Mucosa of stomach (tissue), 1 donor: Measurements from ENCODE around the gene UBE2S.
"Not testable (repeated sequence)": the region's sequence is repeated elsewhere in the genome, so short reads cannot be mapped to it uniquely, and the experiment has no call there.

Experiments
- H3K27me3 ChIP-seq: one replicate; pipeline ENCODE4 v1.7.0; 2013; ENCODE audit warnings: mild to moderate bottlenecking, low read length; ENCODE audit not compliant: control insufficient read depth, insufficient read depth
- H3K36me3 ChIP-seq: one replicate; pipeline ENCODE4 v1.7.0; 2013; ENCODE audit warnings: low read length; ENCODE audit not compliant: control insufficient read depth, insufficient read depth
- H3K4me1 ChIP-seq: one replicate; pipeline ENCODE4 v1.7.0; 2013; ENCODE audit warnings: mild to moderate bottlenecking, low read length; ENCODE audit not compliant: control insufficient read depth, insufficient read depth
- H3K4me3 ChIP-seq: one replicate; pipeline ENCODE4 v1.7.0; 2013; ENCODE audit warnings: low read length
- H3K9ac ChIP-seq: one replicate; pipeline ENCODE4 v1.7.0; 2013; ENCODE audit warnings: mild to moderate bottlenecking, low read length, moderate library complexity
- H3K9me3 ChIP-seq: one replicate; pipeline ENCODE4 v1.7.0; 2013; ENCODE audit warnings: mild to moderate bottlenecking, low read length, moderate library complexity; ENCODE audit not compliant: control insufficient read depth
- donor health status: Pancreatic carcinoma.

The UBE2S gene

DNA sequence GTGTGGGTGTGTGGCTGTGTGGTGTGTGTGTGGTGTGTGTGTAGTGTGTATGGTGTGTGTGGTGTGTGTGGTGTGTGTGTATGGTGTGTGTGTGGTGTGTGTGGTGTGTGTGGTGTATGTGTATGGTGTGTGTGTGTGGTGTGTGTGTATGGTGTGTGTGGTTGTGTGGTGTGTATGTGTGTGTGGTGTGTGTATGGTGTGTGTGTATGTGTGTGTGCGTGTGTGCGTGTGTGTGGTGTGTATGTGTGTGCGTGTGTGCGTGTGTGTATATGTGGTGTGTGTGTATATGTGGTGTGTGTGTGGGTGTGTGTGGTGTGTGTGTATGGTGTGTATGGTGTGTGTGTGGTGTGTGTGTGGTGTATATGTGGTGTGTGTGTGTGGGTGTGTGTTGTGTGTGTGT is 27.4 kb upstream of the UBE2S start:
- H3K4me1 ChIP-seq: no peaks in the 10 kb centered on the region
- no peak overlapping the region for H3K4me3 ChIP-seq
- no peaks in the 10 kb centered on the region for H3K9me3 ChIP-seq
- H3K27me3 ChIP-seq: peaks cover 64% of the 10 kb centered on the region
- H3K36me3 ChIP-seq: no peaks in the 10 kb centered on the region
- H3K9ac ChIP-seq: no peak overlapping the region

GRCh38 chr19:55434356-55434919 is 26.9 kb upstream of the UBE2S start:
- Histone ChIP-seq H3K36me3 (no peaks in the 10 kb centered on the region), H3K27me3 (peaks cover 61% of the 10 kb centered on the region), H3K9ac (no peak overlapping the region), H3K4me3 (no peak overlapping the region), H3K9me3 (no peaks in the 10 kb centered on the region), H3K4me1 (no peaks in the 10 kb centered on the region)

DNA sequence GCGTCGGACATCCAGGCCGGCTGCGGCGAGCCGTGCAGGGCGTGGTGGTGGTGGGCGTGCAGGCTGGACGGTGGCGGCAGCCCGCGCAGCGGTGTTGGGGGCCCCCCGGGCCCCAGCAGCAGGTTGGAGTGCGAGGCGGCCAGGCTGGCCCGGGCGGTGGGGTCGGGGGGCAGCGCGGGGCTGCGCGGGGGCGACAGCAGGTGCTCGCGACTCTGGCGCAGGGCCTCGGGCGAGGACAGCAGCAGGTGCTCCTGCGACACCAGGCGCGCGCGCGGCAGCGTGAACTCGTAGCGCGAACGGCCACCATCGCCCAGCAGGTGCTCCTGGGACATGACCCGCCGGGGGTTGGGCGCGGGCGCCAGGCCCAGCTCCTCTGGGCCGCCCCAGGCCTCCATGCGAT is 25.7 kb upstream of the UBE2S start:
- no peak overlapping the region for H3K4me3 ChIP-seq
- H3K4me1 ChIP-seq: no peaks in the 10 kb centered on the region
- H3K9me3 ChIP-seq: no peaks in the 10 kb centered on the region
- no peaks in the 10 kb centered on the region for H3K36me3 ChIP-seq
- H3K9ac ChIP-seq: no peak overlapping the region
- H3K27me3 ChIP-seq: peaks cover 49% of the 10 kb centered on the region

GRCh38 chr19:55432241-55432959 is 24.8 kb upstream of the UBE2S start:
- no peak overlapping the region for H3K4me3 ChIP-seq
- H3K36me3 ChIP-seq: no peaks in the 10 kb centered on the region
- no peaks in the 10 kb centered on the region for H3K4me1 ChIP-seq
- H3K27me3 ChIP-seq: peaks cover 41% of the 10 kb centered on the region
- no peak overlapping the region for H3K9ac ChIP-seq
- H3K9me3 ChIP-seq: no peaks in the 10 kb centered on the region

- no peaks in the 10 kb centered on the region for H3K9me3 ChIP-seq
- no peak overlapping the region for H3K9ac ChIP-seq
- H3K27me3 ChIP-seq: peaks cover 38% of the 10 kb centered on the region
- H3K4me3 ChIP-seq: no peak overlapping the region
- no peaks in the 10 kb centered on the region for H3K4me1 ChIP-seq
- no peaks in the 10 kb centered on the region for H3K36me3 ChIP-seq
Observed at GRCh38 chr19:55431183-55431582, 23.6 kb upstream of the UBE2S start.

- Histone ChIP-seq H3K36me3 (no peaks in the 10 kb centered on the region), H3K4me1 (no peaks in the 10 kb centered on the region), H3K4me3 (no peak overlapping the region), H3K9ac (no peak overlapping the region), H3K9me3 (no peaks in the 10 kb centered on the region), H3K27me3 (peaks cover 1% of the 10 kb centered on the region)
Observed at GRCh38 chr19:55426042-55426441, 18.5 kb upstream of the UBE2S start.

GRCh38 chr19:55424518-55424917 is 16.9 kb upstream of the UBE2S start:
- Histone ChIP-seq H3K4me3 (no peak overlapping the region), H3K9me3 (no peaks in the 10 kb centered on the region), H3K36me3 (no peaks in the 10 kb centered on the region), H3K9ac (no peak overlapping the region), H3K4me1 (no peaks in the 10 kb centered on the region), H3K27me3 (no peaks in the 10 kb centered on the region)

DNA sequence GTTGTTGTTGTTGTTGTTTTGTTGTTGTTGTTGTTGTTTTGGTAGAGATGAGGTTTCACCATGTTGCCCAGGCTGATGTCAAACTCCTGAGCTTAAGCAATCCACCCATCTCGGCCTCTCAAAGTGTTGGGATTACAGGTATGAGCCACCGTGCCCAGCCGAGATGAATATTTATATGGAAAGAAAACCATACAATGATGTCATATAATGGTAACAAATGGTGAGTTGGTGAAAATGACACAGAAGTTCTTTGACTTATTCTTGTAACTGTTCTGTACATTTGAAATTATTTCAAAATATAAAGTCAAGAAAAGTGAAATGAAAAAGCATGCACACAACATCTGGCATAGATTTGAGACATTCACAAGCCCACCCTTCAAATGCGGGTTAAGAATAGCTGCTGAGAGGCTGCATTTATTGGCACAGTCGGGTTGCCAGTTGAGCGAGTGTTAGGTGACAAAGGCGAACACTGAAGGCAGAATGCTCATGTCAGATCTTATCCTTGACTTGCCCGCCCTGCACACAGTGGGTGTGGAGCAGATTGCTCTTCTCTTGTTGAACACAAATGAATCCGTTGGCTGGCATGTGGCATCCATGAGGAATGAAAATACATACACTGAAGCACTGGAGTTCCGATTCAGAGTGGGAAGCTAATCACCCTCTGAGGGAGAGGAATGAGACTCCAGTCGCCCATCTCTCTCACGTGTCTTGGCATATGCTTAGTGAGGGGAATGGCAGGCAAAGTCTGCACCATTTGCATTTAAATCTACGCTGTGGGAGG is 15.8 kb upstream of the UBE2S start:
- Histone ChIP-seq H3K4me1 (no peaks in the 10 kb centered on the region), H3K4me3 (no peak overlapping the region), H3K36me3 (no peaks in the 10 kb centered on the region), H3K9me3 (no peaks in the 10 kb centered on the region), H3K27me3 (no peaks in the 10 kb centered on the region), H3K9ac (no peak overlapping the region)

DNA sequence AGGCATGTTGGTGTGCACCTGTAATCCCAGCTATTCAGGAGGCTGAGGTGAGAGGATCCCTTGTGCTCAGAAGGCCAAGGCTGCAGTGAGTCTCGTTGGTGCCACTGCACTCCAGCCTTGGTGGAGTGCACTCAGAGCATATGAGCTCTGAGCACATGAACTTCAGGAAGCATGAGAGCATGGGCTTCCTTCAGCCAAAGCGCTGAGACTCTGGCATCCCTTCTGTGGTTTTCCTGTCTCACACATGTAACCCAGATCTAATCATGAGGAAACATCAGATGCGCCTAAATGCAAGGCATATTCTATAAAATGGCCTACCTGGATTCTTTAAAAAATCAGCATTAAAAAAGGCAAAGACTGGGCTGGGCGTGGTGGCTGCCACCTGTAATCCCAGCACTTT is 13.7 kb upstream of the UBE2S start:
- H3K27me3 ChIP-seq, H3K4me1 ChIP-seq, H3K36me3 ChIP-seq, H3K9me3 ChIP-seq, H3K9ac ChIP-seq, H3K4me3 ChIP-seq: not testable (repeated sequence)

- Histone ChIP-seq H3K9ac (no peak overlapping the region), H3K4me3 (no peak overlapping the region), H3K9me3 (no peaks in the 10 kb centered on the region), H3K27me3 (no peaks in the 10 kb centered on the region), H3K36me3 (no peaks in the 10 kb centered on the region), H3K4me1 (no peaks in the 10 kb centered on the region)
Observed at GRCh38 chr19:55419624-55420236, 12.1 kb upstream of the UBE2S start.

DNA sequence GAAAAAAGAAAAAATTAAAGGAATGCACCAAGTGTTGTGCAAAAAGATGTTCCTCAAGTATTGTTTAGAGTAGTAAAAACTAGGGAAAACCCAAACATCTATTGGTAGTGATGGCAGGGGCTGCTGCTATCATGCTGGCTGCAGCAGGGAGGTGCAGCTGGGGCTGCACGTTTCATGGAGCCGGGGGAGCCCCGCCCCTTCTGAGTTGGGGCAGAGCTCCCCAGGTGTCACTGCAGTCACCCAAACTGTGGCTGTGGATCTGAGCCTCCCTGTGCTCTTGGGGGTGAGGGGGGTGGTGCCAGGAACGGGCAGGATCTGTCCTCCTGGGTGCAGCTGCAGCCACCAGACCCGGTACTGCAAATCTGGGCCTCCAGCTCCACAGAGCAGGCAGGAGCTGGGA is 11.5 kb upstream of the UBE2S start:
- Histone ChIP-seq H3K4me3 (no peak overlapping the region), H3K9ac (no peak overlapping the region), H3K27me3 (no peaks in the 10 kb centered on the region)

GRCh38 chr19:55418185-55418584 is 10.6 kb upstream of the UBE2S start:
- Histone ChIP-seq H3K9ac (no peak overlapping the region), H3K4me3 (no peak overlapping the region), H3K4me1 (no peaks in the 10 kb centered on the region), H3K9me3 (no peaks in the 10 kb centered on the region), H3K27me3 (no peaks in the 10 kb centered on the region), H3K36me3 (no peaks in the 10 kb centered on the region)

More for the DNA sequence above, 11.5 kb upstream of the UBE2S start:
- H3K4me1 ChIP-seq: no peaks in the 10 kb centered on the region
- H3K36me3 ChIP-seq: no peaks in the 10 kb centered on the region
- H3K9me3 ChIP-seq: no peaks in the 10 kb centered on the region
